KOPT-K1 (cell line): ENCODE measurements around the gene SHC4.

Experiments used
- H3K27ac ChIP-seq: fragments of 200-600 bp; sonication (generic); 2 replicates; pipeline ENCODE4 v1.5.1; 2016; ENCODE audit warnings: antibody characterized with exemption, mild to moderate bottlenecking, low read depth, low read length; ENCODE audit not compliant: poor library complexity, severe bottlenecking
- H3K36me3 ChIP-seq: fragments of 200-600 bp; sonication (generic); 2 replicates; pipeline ENCODE4 v1.5.1; 2017; ENCODE audit warnings: antibody characterized with exemption, mild to moderate bottlenecking, low read length, moderate library complexity; ENCODE audit not compliant: insufficient read depth
- H3K9me3 ChIP-seq: fragments of 200-600 bp; sonication (generic); 2 replicates; pipeline ENCODE4 v1.5.1; 2017; ENCODE audit warnings: antibody characterized with exemption, low read length, mild to moderate bottlenecking; ENCODE audit not compliant: insufficient read depth, poor library complexity, severe bottlenecking

The SHC4 gene

GRCh38 chr15:48963524-48964113 lies at the start of gene SHC4:
TSS of gene SHC4 (minus strand) at chr15:48963919. CDS start at chr15:48963015, 904 bp downstream.
- H3K27ac ChIP-seq = no peak within 1 kb of the TSS
- H3K36me3 ChIP-seq = no peaks in the 10 kb centered on the region

GRCh38 chr15:48999314-48999713 lies 35.6 kb upstream of the SHC4 start:
- Histone ChIP-seq H3K36me3 (peaks cover 52% of the 10 kb centered on the region), H3K27ac (no peak overlapping the region), H3K9me3 (no peaks in the 10 kb centered on the region)

More at GRCh38 chr15:48963524-48964113, at the start of gene SHC4:
- H3K9me3 ChIP-seq = no peaks in the 10 kb centered on the region

GRCh38 chr15:48996276-48996675 lies 32.6 kb upstream of the SHC4 start:
- no peaks in the 10 kb centered on the region for H3K9me3 ChIP-seq
- H3K36me3 ChIP-seq = peaks cover 76% of the 10 kb centered on the region
- no peak overlapping the region for H3K27ac ChIP-seq

- Histone ChIP-seq H3K9me3 (no peaks in the 10 kb centered on the region), H3K27ac (no peak overlapping the region), H3K36me3 (peaks cover 56% of the 10 kb centered on the region)
Observed at GRCh38 chr15:48993380-48993779, 29.7 kb upstream of the SHC4 start.

- H3K9me3 ChIP-seq = no peaks in the 10 kb centered on the region
- peaks cover 54% of the 10 kb centered on the region for H3K36me3 ChIP-seq
- H3K27ac ChIP-seq = no peak overlapping the region
Observed at GRCh38 chr15:48992545-48992944, 28.8 kb upstream of the SHC4 start.

- Histone ChIP-seq H3K9me3 (no peaks in the 10 kb centered on the region), H3K36me3 (peaks cover 50% of the 10 kb centered on the region), H3K27ac (no peak overlapping the region)
Observed at GRCh38 chr15:48992096-48992495, 28.4 kb upstream of the SHC4 start.

- H3K27ac ChIP-seq = no peak overlapping the region
- H3K36me3 ChIP-seq = peaks cover 26% of the 10 kb centered on the region
- H3K9me3 ChIP-seq = no peaks in the 10 kb centered on the region
Observed at GRCh38 chr15:48989170-48989569, 25.5 kb upstream of the SHC4 start.

GRCh38 chr15:48987142-48987541 lies 23.4 kb upstream of the SHC4 start:
- H3K27ac ChIP-seq = no peak overlapping the region
- H3K36me3 ChIP-seq = peaks cover 11% of the 10 kb centered on the region
- H3K9me3 ChIP-seq = no peaks in the 10 kb centered on the region

GRCh38 chr15:48986240-48986639 lies 22.5 kb upstream of the SHC4 start:
- H3K27ac ChIP-seq = no peak overlapping the region
- H3K36me3 ChIP-seq = peaks cover 2% of the 10 kb centered on the region; the same call in 1 of the 2 replicates
- H3K9me3 ChIP-seq = no peaks in the 10 kb centered on the region

GRCh38 chr15:48985516-48985915 lies 21.8 kb upstream of the SHC4 start:
- no peaks in the 10 kb centered on the region for H3K36me3 ChIP-seq
- no peak overlapping the region for H3K27ac ChIP-seq
- no peaks in the 10 kb centered on the region for H3K9me3 ChIP-seq

GRCh38 chr15:48984811-48985352 lies 21.2 kb upstream of the SHC4 start:
- no peak overlapping the region for H3K27ac ChIP-seq

GRCh38 chr15:48984021-48984710 lies 20.4 kb upstream of the SHC4 start:
- no peak overlapping the region for H3K27ac ChIP-seq
- no peaks in the 10 kb centered on the region for H3K36me3 ChIP-seq
- no peaks in the 10 kb centered on the region for H3K9me3 ChIP-seq

More at GRCh38 chr15:48984811-48985352, 21.2 kb upstream of the SHC4 start:
- Histone ChIP-seq H3K36me3 (no peaks in the 10 kb centered on the region), H3K9me3 (no peaks in the 10 kb centered on the region)

GRCh38 chr15:48983300-48983699 lies 19.6 kb upstream of the SHC4 start:
- Histone ChIP-seq H3K36me3 (no peaks in the 10 kb centered on the region), H3K27ac (no peak overlapping the region), H3K9me3 (no peaks in the 10 kb centered on the region)

- Histone ChIP-seq H3K9me3 (no peaks in the 10 kb centered on the region), H3K36me3 (no peaks in the 10 kb centered on the region), H3K27ac (no peak overlapping the region)
Observed at GRCh38 chr15:48981941-48982340, 18.2 kb upstream of the SHC4 start.

GRCh38 chr15:48978638-48979037 lies 14.9 kb upstream of the SHC4 start:
- Histone ChIP-seq H3K27ac (no peak overlapping the region), H3K36me3 (no peaks in the 10 kb centered on the region), H3K9me3 (no peaks in the 10 kb centered on the region)
